Measurements from ENCODE around the gene COL2A1. TPM values are rescaled to one million over a fixed set of nuclear protein-coding genes. Genes with fewer than 3 reads are reported as not detected.
A peak's percentile ranks its signal among the peaks of the same experiment; 100 is the strongest.

The COL2A1 gene
- total and polyA plus RNA-seq, 9 donors = 0.05 to 1.5 (median 1.1) TPM; not detected in 1

DNA sequence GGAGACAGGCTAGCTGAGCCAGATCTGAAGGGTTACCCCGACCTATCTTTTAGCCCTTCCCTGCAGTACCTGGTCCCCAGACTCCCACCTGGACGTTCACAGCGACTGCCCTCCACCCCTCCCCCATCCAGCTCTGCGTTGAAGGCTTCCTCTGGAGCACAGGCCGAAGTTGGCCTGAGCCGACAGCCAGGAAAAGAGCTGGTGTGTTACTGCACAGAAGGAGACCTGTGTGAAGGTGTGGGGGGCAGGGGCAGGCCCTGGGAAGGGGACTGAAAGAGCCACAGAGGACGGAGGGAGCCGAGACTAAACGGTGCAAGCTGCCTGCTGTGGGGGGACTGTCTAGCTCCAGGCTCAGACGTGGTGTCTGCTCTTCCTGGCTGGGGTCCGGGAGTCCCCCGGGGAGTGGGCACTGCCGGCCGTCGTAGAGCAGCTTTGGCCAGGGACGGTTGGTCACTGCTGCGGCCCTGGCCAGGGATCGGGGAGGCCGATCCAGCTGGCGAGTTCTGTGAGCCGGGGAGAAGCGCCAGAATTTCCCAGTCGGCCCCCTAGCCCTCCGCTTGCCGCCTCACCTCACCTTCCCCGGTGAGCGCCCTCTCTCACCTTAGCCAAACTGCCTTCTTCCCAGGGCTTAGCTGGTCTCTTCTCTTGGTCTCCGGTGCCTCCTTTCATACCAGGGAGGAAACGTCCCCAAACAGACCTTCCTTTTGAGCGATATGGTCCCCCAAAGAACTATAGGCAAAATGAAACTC lies 899 bp upstream of the COL2A1 start:
- no peak overlapping the region for H3K27ac ChIP-seq
- WGBS, 3 donors = 60 to 70% (median 66%) methylated on average over 30 of the region's 30 CpGs
- H3K4me3 ChIP-seq = no peak overlapping the region
- peaks cover 13% of the 10 kb centered on the region for H3K4me1 ChIP-seq (ENCODE audit: insufficient read depth)
- no peaks in the 10 kb centered on the region for H3K36me3 ChIP-seq
- TF ChIP-seq, protein P1, sequence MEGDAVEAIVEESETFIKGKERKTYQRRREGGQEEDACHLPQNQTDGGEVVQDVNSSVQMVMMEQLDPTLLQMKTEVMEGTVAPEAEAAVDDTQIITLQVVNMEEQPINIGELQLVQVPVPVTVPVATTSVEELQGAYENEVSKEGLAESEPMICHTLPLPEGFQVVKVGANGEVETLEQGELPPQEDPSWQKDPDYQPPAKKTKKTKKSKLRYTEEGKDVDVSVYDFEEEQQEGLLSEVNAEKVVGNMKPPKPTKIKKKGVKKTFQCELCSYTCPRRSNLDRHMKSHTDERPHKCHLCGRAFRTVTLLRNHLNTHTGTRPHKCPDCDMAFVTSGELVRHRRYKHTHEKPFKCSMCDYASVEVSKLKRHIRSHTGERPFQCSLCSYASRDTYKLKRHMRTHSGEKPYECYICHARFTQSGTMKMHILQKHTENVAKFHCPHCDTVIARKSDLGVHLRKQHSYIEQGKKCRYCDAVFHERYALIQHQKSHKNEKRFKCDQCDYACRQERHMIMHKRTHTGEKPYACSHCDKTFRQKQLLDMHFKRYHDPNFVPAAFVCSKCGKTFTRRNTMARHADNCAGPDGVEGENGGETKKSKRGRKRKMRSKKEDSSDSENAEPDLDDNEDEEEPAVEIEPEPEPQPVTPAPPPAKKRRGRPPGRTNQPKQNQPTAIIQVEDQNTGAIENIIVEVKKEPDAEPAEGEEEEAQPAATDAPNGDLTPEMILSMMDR (IDR thresholded peaks at IDR 0.05) = no peak
- no peak for TF ChIP-seq POLR2A (IDR thresholded peaks at IDR 0.05)
- TF ChIP-seq EP300 (IDR thresholded peaks at IDR 0.05) = no peak
- no peak for DNase-seq
- H3K27me3 ChIP-seq = peaks cover 3% of the 10 kb centered on the region
- no peaks in the 10 kb centered on the region for H3K9me3 ChIP-seq
- intact Hi-C loops (cut with DNase I) = no loop called here

DNA sequence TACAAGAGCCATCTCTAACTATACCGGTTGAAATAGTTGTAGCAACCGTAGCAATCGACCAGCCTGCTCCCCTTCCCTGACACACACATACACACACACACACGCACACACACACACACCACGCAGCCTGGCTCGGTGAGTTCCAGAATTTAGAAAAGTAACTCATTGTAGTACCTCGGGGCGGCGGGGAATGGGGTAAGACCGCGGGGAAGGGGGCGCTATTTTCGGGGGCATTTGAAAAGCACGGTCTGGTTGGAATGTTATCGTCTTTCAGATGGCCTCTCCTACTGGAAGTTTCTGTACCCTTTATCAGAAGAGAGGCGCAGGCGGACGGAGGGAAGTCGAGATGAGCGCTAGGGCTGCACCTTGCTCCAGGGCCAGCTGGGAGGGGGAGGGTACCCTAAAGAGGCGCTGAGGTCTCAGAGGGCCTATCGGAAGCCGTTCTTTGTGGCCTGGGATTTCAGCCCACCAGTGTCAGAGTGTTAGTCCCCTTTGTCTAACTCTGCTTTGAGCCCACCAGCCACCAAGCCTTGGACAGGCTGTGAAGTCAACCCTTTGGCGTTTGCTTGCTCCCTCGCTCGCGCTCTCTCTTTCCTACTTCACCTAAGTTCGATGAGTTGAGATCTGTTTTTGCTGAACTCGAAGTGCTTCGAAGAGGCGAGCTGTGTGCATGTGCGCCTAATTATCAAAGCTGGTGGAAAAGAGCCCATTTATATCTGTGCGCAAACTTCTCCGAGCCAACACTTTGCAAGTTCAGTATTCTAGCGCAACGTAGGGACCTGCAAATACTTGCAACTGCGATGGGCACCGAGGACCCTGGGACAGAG lies 837 bp downstream of the COL2A1 start:
- no peak overlapping the region for H3K27ac ChIP-seq
- peaks cover 13% of the 10 kb centered on the region for H3K4me1 ChIP-seq (ENCODE audit: insufficient read depth)
- 5 to 9% (median 7%) methylated on average over 38 of the region's 38 CpGs for WGBS, 3 donors
- intact Hi-C loops (cut with DNase I) = no loop called here
- TF ChIP-seq, protein P1 (IDR thresholded peaks at IDR 0.05) = no peak
- TF ChIP-seq POLR2A (IDR thresholded peaks at IDR 0.05) (no peak), EP300 (IDR thresholded peaks at IDR 0.05) (no peak)
- peaks cover 3% of the 10 kb centered on the region for H3K27me3 ChIP-seq
- no peaks in the 10 kb centered on the region for H3K9me3 ChIP-seq
- no peaks in the 10 kb centered on the region for H3K36me3 ChIP-seq
- H3K4me3 ChIP-seq = peak overlapping the region; percentile 19
- no peak for DNase-seq

DNA sequence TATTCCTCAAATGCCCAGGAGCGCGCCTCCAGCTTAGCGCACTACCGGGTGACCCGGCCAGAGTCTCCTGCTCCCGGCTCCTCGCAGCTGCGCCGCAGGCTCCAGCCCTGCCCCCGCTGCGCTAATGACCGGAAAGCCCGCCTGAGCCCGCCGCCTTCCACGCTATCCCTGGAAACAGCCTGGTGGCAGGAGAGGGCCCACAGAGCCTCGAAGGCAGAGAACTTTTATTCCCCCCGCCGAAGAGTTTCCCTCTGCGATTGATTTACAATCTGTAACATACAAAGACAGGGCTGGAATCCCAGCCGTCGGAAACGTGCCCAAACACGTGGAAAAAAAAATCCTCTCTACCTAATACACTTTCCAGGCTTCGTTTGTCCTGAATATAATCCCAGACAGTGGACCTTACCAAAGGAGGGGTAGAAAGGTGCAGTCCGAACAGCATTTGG lies 1.5 kb downstream of the COL2A1 start:
- H3K27ac ChIP-seq = no peak overlapping the region
- TF ChIP-seq, protein P1 (IDR thresholded peaks at IDR 0.05) = no peak
- TF ChIP-seq POLR2A (IDR thresholded peaks at IDR 0.05) (no peak), EP300 (IDR thresholded peaks at IDR 0.05) (no peak)
- intact Hi-C loops (cut with DNase I) = no loop called here
- peaks cover 13% of the 10 kb centered on the region for H3K4me1 ChIP-seq (ENCODE audit: insufficient read depth)
- 1 to 3% (median 2%) methylated on average over 26 of the region's 26 CpGs for WGBS, 3 donors
- no peaks in the 10 kb centered on the region for H3K36me3 ChIP-seq
- peak in 4 of 5 donors; percentile 38 to 72 (median 57) for DNase-seq
- H3K9me3 ChIP-seq = no peaks in the 10 kb centered on the region
- peaks cover 3% of the 10 kb centered on the region for H3K27me3 ChIP-seq
- peak overlapping the region; percentile 39 for H3K4me3 ChIP-seq

DNA sequence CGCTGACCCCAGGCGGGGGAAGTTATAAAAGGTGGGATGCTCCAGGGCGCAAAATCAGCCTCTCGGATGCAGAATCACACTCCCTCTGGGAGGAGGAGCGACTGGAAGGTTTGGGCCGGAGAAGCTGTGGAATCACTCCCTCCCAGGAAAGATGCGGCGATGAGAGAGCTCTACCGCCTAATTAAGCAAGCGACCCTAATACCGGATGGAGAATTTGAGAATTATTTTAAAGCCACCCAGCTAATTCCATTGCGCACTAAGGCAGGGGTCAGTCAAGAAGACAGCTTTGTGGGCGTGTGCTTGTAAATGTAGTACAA lies 1.9 kb downstream of the COL2A1 start:
- Histone ChIP-seq H3K27me3 (peaks cover 3% of the 10 kb centered on the region), H3K27ac (no peak overlapping the region), H3K4me3 (peak overlapping the region; percentile 39), H3K4me1 (ENCODE audit: insufficient read depth) (peaks cover 13% of the 10 kb centered on the region), H3K9me3 (no peaks in the 10 kb centered on the region), H3K36me3 (no peaks in the 10 kb centered on the region)
- WGBS, 3 donors = 1 to 2% (median 2%) methylated on average over 13 of the region's 13 CpGs
- DNase-seq = peak in 1 of 5 donors; percentile 34
- TF ChIP-seq POLR2A (IDR thresholded peaks at IDR 0.05) = no peak
- TF ChIP-seq, protein P1 (IDR thresholded peaks at IDR 0.05) = no peak
- TF ChIP-seq EP300 (IDR thresholded peaks at IDR 0.05) = no peak
- intact Hi-C loops (cut with DNase I) = no loop called here
